Endothelial cell of umbilical vein (primary cell): Measurements from ENCODE around the gene RAB27B. TPM values are rescaled to one million over a fixed set of nuclear protein-coding genes. Genes with fewer than 3 reads are reported as not detected.

ENCODE experiments used
- BruUV-seq: library from RNA; stranded (reverse); fragments of 400-500 nt; replicated peaks from 2 replicates; lab custom pipeline; 2021; lab: Mats Ljungman, UMichigan
- CTCF ChIA-PET: fragments of 300-600, 350-600 bp; sonication (Branson Sonifier 250); formaldehyde crosslinking; loops from one replicate; lab custom pipeline; 2021; ENCODE audit warnings: antibody characterized with exemption, inconsistent platforms; lab: Charles Lee
- POLR2A ChIA-PET: fragments of 300-600, 350-600 bp; sonication (Branson Sonifier 250); formaldehyde crosslinking; loops from one replicate; lab custom pipeline; 2021; ENCODE audit warnings: antibody characterized with exemption, inconsistent platforms; lab: Charles Lee
- DNase-seq: peaks from one replicate; pipeline ENCODE4 v3.0.0-alpha.2; 2011; ENCODE audit warnings: low read depth, low spot score
- FAIRE-seq: peaks from 2 replicates; lab custom pipeline; 2011; peaks lifted over from hg19 to GRCh38; lab: Jason Lieb, UNC
- H2AFZ ChIP-seq: 2 replicates; pipeline ENCODE4 v1.6.0; 2012; ENCODE audit warnings: low read depth, low read length, control low read depth, inconsistent platforms
- H3K27ac ChIP-seq: 2 replicates; pipeline ENCODE4 v1.5.1; 2011; ENCODE audit warnings: low read depth, mild to moderate bottlenecking, control low read depth, low read length, moderate library complexity; ENCODE audit not compliant: insufficient read depth
- H3K27me3 ChIP-seq, 2 experiments: 2 replicates each; pipeline versions ENCODE4 v1.6.0 to v1.6.1; 2011; ENCODE audit warnings: low read length in 2 of 2, mixed read lengths in 1 of 2; ENCODE audit not compliant: control insufficient read depth in 2 of 2, insufficient read depth in 2 of 2
- H3K36me3 ChIP-seq, 2 experiments: 2 replicates in 1 of 2; 3 replicates in 1 of 2; pipeline ENCODE4 v1.5.1; 2011; ENCODE audit warnings: low read length in 2 of 2, mild to moderate bottlenecking in 1 of 2, moderate library complexity in 1 of 2; ENCODE audit not compliant: control insufficient read depth in 2 of 2, insufficient read depth in 2 of 2; ENCODE audit errors: extremely low read depth in 1 of 2
- H3K4me1 ChIP-seq: 3 replicates; pipeline ENCODE4 v1.5.1; 2011; ENCODE audit warnings: mild to moderate bottlenecking, low read length; ENCODE audit not compliant: control insufficient read depth, insufficient read depth; ENCODE audit errors: extremely low read depth
- H3K4me2 ChIP-seq: 2 replicates; pipeline ENCODE4 v1.6.1; 2011; ENCODE audit warnings: low read length, control low read depth, mixed read lengths; ENCODE audit not compliant: insufficient read depth
- H3K4me3 ChIP-seq, 3 experiments: fragments of 200-600 bp in 1 of 3; sonication (generic), shearing (Covaris generic) in 1 of 3; replicated peaks in 1 of 3; 2 replicates each; pipeline ENCODE4 v1.5.1; 2011 to 2016; ENCODE audit warnings: control low read depth in 3 of 3, low read length in 3 of 3, mild to moderate bottlenecking in 2 of 3, inconsistent platforms in 1 of 3, low read depth in 1 of 3, moderate library complexity in 1 of 3; ENCODE audit not compliant: insufficient read depth in 1 of 3
- H3K79me2 ChIP-seq: 2 replicates; pipeline ENCODE4 v1.6.0; 2012; ENCODE audit warnings: low read length, inconsistent platforms; ENCODE audit not compliant: control insufficient read depth, insufficient read depth
- H3K9ac ChIP-seq: replicated peaks from 2 replicates; pipeline ENCODE3; 2011; ENCODE audit warnings: low read length, control low read depth; ENCODE audit not compliant: insufficient read depth; ENCODE audit errors: extremely low read depth
- H3K9me1 ChIP-seq: replicated peaks from 3 replicates; pipeline ENCODE4 v1.6.0; 2011; ENCODE audit warnings: mild to moderate bottlenecking, low read length; ENCODE audit not compliant: control insufficient read depth, insufficient read depth; ENCODE audit errors: extremely low read depth
- H3K9me3 ChIP-seq: replicated peaks from 2 replicates; pipeline ENCODE4 v1.5.1; 2012; ENCODE audit warnings: low read length, inconsistent platforms; ENCODE audit not compliant: control insufficient read depth, insufficient read depth
- H4K20me1 ChIP-seq: replicated peaks from 2 replicates; pipeline ENCODE3; 2011; ENCODE audit warnings: mild to moderate bottlenecking, low read length; ENCODE audit not compliant: control insufficient read depth, insufficient read depth; ENCODE audit errors: extremely low read depth
- EZH2 ChIP-seq: IDR thresholded peaks from 2 replicates; pipeline ENCODE4 v1.6.1; 2012; ENCODE audit warnings: borderline replicate concordance, low read depth, mild to moderate bottlenecking, moderate library complexity, low read length, inconsistent platforms; ENCODE audit not compliant: severe bottlenecking
- FOS ChIP-seq: IDR thresholded peaks from 2 replicates; pipeline ENCODE4 v1.6.1; 2011; ENCODE audit warnings: mild to moderate bottlenecking, low read length, moderate library complexity, borderline replicate concordance; ENCODE audit not compliant: insufficient read depth
- GATA2 ChIP-seq: IDR thresholded peaks from 2 replicates; pipeline ENCODE4 v1.7.0; 2011; ENCODE audit warnings: low read depth, mild to moderate bottlenecking, moderate library complexity, mixed read lengths, low read length; ENCODE audit not compliant: insufficient read length, insufficient read depth
- JUN ChIP-seq: IDR thresholded peaks from 2 replicates; pipeline ENCODE4 v1.6.1; 2011; ENCODE audit warnings: borderline replicate concordance, low read depth; ENCODE audit not compliant: insufficient read length, insufficient read depth
- MYC ChIP-seq: IDR thresholded peaks from one replicate; pipeline ENCODE4 v1.6.1; 2011; ENCODE audit warnings: mild to moderate bottlenecking, low read depth, low read length
- POLR2A ChIP-seq: IDR thresholded peaks from 2 replicates; pipeline ENCODE4 v1.6.1; 2012; ENCODE audit warnings: low read depth, mild to moderate bottlenecking, control low read depth, low read length
- POLR2AphosphoS5 ChIP-seq: IDR thresholded peaks from 2 replicates; pipeline ENCODE4 v1.6.1; 2012; ENCODE audit warnings: low read depth, mild to moderate bottlenecking, control low read depth, low read length, moderate library complexity; ENCODE audit not compliant: insufficient read depth
- dilution Hi-C: fragments of 300-500 bp; cut with MboI; formaldehyde crosslinking; loops from one replicate; pipeline ENCODE4 v1.15.0; 2019; ENCODE audit warnings: low sequenced_read_pairs; ENCODE audit not compliant: extremely low pct_ligation_motif_present
- intact Hi-C: fragments of 100-400 bp; cut with micrococcal nuclease; formaldehyde crosslinking; loops from one replicate; pipeline ENCODE4 v1.10.0; 2022
- polyA plus RNA-seq, 4 experiments: library from polyadenylated mRNA; depleted of rRNA in 3 of 4; stranded (reverse) in 3 of 4; unstranded in 1 of 4; fragments of >200 nt; gene quantifications; 2 replicates each; pipeline versions ENCODE4 v1.2.1 to v1.2.3, GENCODE V29; 2011 to 2012; ENCODE audit warnings: missing spikeins in 1 of 4
- total RNA-seq: library from RNA; stranded (reverse); gene quantifications from 2 replicates; pipeline ENCODE4 v1.2.3, GENCODE V29; 2021
- TF ChIP-seq, protein P1 (sequence below): IDR thresholded peaks from 2 replicates; pipeline ENCODE4 v1.6.1; 2011; ENCODE audit not compliant: insufficient read depth, insufficient read length
- TF ChIP-seq, protein P2 (sequence below), 2 donors: IDR thresholded peaks; 1 replicate in 1 of 2; 2 replicates in 1 of 2; pipeline ENCODE4 v1.5.1; 2011; ENCODE audit warnings: low read length in 2 of 2, mild to moderate bottlenecking in 2 of 2, moderate library complexity in 2 of 2, control low read depth in 1 of 2, inconsistent platforms in 1 of 2, low read depth in 1 of 2; ENCODE audit not compliant: insufficient read depth in 1 of 2; ENCODE audit errors: extremely low read depth in 1 of 2

Gene RAB27B
- total and polyA plus RNA-seq, 2 donors (not counting 3 experiments of a cell fraction or from before 2014, with no cell fraction given) = not detected

DNA sequence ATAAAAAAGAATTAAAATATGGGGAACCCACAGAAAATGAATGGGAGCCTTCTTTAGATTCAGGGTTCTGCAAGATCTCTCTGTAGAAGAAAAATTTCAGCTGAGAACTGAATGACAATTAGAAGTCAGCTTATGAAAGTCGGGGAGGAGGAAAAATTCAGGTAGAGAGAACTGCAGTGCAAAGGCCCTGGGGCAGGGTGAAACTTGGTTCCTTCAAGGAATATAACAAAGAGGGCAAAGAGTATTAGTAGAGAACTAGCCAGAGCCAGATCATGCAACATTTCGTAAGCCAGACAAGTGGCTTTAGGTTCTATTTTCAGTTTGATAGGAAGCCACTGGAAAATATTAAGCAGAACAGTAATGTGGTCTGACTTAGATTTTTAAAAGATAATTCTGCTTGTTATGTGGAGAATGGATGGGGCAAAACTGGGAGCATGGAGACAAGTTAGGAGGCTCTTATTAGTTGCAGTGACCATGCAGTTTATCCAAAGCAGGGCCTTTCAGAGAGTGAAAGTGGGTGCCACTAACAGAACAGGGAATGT is 27.9 kb downstream of the RAB27B start:
- H3K9me3 ChIP-seq = no peaks in the 10 kb centered on the region
- H2AFZ ChIP-seq = no peak overlapping the region
- dilution Hi-C loops = no loop called here
- H3K4me2 ChIP-seq = no peak overlapping the region
- H3K79me2 ChIP-seq = no peaks in the 10 kb centered on the region
- POLR2A ChIA-PET = no interaction called here
- no TSS peak for BruUV-seq
- no peak overlapping the region for H3K4me3 ChIP-seq
- peaks cover 2% of the 10 kb centered on the region for H3K9me1 ChIP-seq
- no peaks in the 10 kb centered on the region for H3K36me3 ChIP-seq
- FAIRE-seq (no peak), DNase-seq (no peak)
- H3K27ac ChIP-seq = no peak overlapping the region
- TF ChIP-seq, protein P1, sequence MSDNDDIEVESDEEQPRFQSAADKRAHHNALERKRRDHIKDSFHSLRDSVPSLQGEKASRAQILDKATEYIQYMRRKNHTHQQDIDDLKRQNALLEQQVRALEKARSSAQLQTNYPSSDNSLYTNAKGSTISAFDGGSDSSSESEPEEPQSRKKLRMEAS = no peak
- no peak for TF ChIP-seq GATA2
- no peak for TF ChIP-seq EZH2
- no peak for TF ChIP-seq JUN
- TF ChIP-seq POLR2AphosphoS5 = no peak
- TF ChIP-seq POLR2A = no peak
- no peak for TF ChIP-seq FOS
- TF ChIP-seq, protein P2, sequence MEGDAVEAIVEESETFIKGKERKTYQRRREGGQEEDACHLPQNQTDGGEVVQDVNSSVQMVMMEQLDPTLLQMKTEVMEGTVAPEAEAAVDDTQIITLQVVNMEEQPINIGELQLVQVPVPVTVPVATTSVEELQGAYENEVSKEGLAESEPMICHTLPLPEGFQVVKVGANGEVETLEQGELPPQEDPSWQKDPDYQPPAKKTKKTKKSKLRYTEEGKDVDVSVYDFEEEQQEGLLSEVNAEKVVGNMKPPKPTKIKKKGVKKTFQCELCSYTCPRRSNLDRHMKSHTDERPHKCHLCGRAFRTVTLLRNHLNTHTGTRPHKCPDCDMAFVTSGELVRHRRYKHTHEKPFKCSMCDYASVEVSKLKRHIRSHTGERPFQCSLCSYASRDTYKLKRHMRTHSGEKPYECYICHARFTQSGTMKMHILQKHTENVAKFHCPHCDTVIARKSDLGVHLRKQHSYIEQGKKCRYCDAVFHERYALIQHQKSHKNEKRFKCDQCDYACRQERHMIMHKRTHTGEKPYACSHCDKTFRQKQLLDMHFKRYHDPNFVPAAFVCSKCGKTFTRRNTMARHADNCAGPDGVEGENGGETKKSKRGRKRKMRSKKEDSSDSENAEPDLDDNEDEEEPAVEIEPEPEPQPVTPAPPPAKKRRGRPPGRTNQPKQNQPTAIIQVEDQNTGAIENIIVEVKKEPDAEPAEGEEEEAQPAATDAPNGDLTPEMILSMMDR (IDR thresholded peaks at IDR 0.05; ENCODE audit: extremely low read depth in 1 of 2, insufficient read depth in 1 of 2, low read depth in 1 of 2, low read length in 2 of 2) = no peak
- no peak for TF ChIP-seq MYC
- no peaks in the 10 kb centered on the region for H4K20me1 ChIP-seq
- intact Hi-C loops = no loop called here
- no peak overlapping the region for H3K9ac ChIP-seq
- no peaks in the 10 kb centered on the region for H3K27me3 ChIP-seq
- H3K4me1 ChIP-seq = peaks cover 2% of the 10 kb centered on the region
- CTCF ChIA-PET = no interaction called here
